Measurements from ENCODE around the gene SORT1.

GRCh38 chr1:109279615-109280278 lies 118.0 kb downstream of the SORT1 start:
- TF ChIP-seq CTCF (conservative IDR thresholded peaks at IDR 0.05) (no peak), ZFX (IDR thresholded peaks at IDR 0.05) (no peak)

Data from C4-2B (cell line).